IPS DF 6.9 (cell line): ENCODE data around the gene PKD2.

ENCODE experiments used
- DNase-seq: peaks from one replicate; pipeline ENCODE4 v3.0.0-alpha.2; 2013; ENCODE audit warnings: low read depth, low spot score
- H3K27ac ChIP-seq: one replicate; pipeline ENCODE4 v1.5.1; 2013; ENCODE audit warnings: low read length, control low read depth
- H3K27me3 ChIP-seq: 2 replicates; pipeline ENCODE4 v1.6.1; 2013; ENCODE audit warnings: mild to moderate bottlenecking, low read length; ENCODE audit not compliant: control insufficient read depth, insufficient read depth
- H3K36me3 ChIP-seq: 2 replicates; pipeline ENCODE4 v1.6.1; 2013; ENCODE audit warnings: low read length; ENCODE audit not compliant: control insufficient read depth, insufficient read depth
- H3K4me1 ChIP-seq: 2 replicates; pipeline ENCODE4 v1.6.1; 2013; ENCODE audit warnings: low read length; ENCODE audit not compliant: control insufficient read depth, insufficient read depth
- H3K4me3 ChIP-seq: 2 replicates; pipeline ENCODE4 v1.5.1; 2013; ENCODE audit warnings: mild to moderate bottlenecking, low read length
- H3K9me3 ChIP-seq: 2 replicates; pipeline ENCODE4 v1.6.1; 2013; ENCODE audit warnings: low read length, inconsistent platforms; ENCODE audit not compliant: control insufficient read depth, insufficient read depth
- WGBS: extraction: QIAGEN DNeasy Blood & Tissue Kit; methylation state at CpG from one replicate; pipeline ENCODE4 v1.1.7; 2013; ENCODE audit warnings: mixed read lengths, missing lambda C conversion rate; ENCODE audit not compliant: insufficient read length, insufficient coverage; 5-methylcytosine and 5-hydroxymethylcytosine counted together

The PKD2 gene

DNA sequence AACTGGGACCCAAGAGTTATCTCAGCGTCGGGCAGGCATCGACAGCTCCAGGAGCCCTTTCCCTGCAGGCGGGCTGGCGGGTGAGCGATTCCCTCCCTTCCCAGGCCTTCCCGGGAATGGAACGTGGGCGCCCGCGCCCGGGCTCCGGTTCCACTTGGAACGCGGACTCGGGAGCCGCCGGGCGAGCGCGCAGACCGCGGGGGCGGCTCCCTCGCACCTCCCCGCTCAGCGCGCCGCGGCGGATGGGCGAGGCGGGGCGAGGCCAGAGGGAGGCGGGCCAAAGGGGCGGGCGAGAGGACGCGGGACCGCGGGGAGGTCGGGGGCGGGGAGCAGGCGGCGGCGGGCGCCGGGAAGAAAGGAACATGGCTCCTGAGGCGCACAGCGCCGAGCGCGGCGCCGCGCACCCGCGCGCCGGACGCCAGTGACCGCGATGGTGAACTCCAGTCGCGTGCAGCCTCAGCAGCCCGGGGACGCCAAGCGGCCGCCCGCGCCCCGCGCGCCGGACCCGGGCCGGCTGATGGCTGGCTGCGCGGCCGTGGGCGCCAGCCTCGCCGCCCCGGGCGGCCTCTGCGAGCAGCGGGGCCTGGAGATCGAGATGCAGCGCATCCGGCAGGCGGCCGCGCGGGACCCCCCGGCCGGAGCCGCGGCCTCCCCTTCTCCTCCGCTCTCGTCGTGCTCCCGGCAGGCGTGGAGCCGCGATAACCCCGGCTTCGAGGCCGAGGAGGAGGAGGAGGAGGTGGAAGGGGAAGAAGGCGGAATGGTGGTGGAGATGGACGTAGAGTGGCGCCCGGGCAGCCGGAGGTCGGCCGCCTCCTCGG is at the start of gene PKD2:
TSS of gene PKD2 (plus strand) at position 332 of the 818 bp plus-strand sequence. CDS start at position 431, 99 bp downstream.
- Histone ChIP-seq H3K4me3 (peak within 1 kb of the TSS; percentile 97), H3K27ac (no peak within 1 kb of the TSS), H3K9me3 (no peaks in the 10 kb centered on the region), H3K27me3 (no peaks in the 10 kb centered on the region), H3K36me3 (no peaks in the 10 kb centered on the region), H3K4me1 (peaks cover 1% of the 10 kb centered on the region; the same call in 1 of the 2 replicates)
- WGBS = no CpG with 5 or more reads among the region's 116 CpGs
- DNase-seq = no peak

DNA sequence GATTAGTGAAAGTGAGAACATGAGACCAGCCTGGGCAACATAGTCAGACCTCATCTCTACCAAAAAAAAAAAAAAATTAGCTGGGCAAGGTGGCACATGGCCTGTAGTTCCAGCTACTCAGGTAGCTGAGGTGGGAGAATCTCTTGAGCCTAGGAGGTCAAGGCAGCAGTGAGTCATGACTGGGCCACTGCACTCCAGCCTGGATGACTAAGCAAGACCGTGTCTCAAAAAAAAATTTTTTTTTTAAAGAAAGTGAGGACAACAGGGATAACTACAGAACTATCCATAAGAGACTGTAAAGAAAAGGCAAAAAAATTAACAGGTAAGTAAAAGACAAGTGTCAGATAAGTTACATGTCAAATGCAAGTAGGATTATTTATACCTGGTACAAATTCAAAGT is 45.4 kb upstream of the PKD2 start:
- H3K27me3 ChIP-seq = no peaks in the 10 kb centered on the region
- no peak overlapping the region for H3K4me3 ChIP-seq
- H3K4me1 ChIP-seq = 0 out of 2 replicates have a peak, but pooled peaks cover 2% of the 10 kb centered on the region
- no CpG with 5 or more reads among the region's 1 CpG for WGBS
- H3K9me3 ChIP-seq = no peaks in the 10 kb centered on the region
- H3K36me3 ChIP-seq = no peaks in the 10 kb centered on the region; the same call in 1 of the 2 replicates
- no peak for DNase-seq
- H3K27ac ChIP-seq = no peak overlapping the region

DNA sequence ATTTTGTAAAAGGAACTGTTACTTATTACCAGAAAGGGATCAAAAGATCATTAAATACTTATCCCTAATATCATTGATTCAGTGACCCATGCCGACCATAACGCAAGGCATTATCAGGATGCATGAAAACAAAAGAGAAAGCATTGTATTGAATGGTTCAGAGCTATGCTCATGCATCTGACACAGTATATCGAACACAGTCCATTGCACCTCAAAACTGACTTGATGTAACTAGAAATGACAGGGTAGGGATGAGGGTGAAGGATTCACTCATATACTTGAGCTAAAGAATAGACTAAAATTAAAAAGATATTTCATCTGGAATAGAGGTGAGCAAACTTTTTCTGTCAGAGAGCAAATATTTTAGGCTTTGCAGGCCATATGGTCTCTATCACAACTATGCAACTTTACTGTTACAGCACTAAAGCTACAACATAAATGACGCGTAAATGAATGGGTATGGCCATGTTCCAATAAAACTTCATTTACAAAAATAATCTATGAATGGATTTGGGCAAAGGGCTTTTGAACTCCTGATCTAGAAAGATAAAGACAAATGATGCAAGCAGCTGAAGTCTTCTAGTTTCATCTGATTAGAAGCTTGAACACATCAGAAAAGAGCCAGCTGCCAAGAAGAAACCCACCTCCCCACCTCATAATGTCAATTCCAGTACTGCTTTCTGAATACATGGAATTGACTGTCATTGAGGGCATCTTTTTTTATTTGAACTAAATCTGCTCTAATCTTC is 44.9 kb upstream of the PKD2 start:
- no peaks in the 10 kb centered on the region; the same call in 1 of the 2 replicates for H3K36me3 ChIP-seq
- no peaks in the 10 kb centered on the region for H3K27me3 ChIP-seq
- H3K4me3 ChIP-seq = no peak overlapping the region
- no peaks in the 10 kb centered on the region for H3K9me3 ChIP-seq
- H3K27ac ChIP-seq = no peak overlapping the region
- H3K4me1 ChIP-seq = 0 out of 2 replicates have a peak, but pooled peaks cover 2% of the 10 kb centered on the region
- no CpG with 5 or more reads among the region's 5 CpGs for WGBS
- DNase-seq = no peak

DNA sequence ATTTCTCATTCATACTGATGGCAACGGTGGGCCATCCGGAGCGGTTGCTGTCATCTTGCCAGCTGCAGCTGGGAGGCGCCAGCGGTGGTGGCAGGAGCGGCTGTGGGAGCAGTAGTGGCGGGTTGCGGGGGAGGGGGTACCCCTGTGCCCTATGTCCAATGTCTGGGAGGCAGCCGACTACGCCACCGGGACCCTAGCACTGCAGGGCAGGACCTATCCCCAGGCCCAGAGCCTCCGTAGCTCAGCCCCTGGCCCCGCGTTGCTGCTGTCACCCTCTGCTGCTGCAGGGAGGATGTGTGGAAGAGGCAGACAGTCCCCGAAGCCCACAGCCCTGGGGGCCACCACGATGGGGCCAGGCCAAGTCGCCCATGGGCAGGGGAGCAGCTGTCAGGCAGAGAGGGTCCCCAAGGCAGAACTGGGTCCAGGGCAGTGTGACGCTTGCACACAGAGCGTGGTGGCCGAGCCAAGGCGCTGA is 41.9 kb upstream of the PKD2 start:
- Histone ChIP-seq H3K9me3 (no peaks in the 10 kb centered on the region), H3K36me3 (no peaks in the 10 kb centered on the region; the same call in 1 of the 2 replicates), H3K4me3 (no peak overlapping the region), H3K4me1 (0 out of 2 replicates have a peak, but pooled peaks cover 2% of the 10 kb centered on the region), H3K27me3 (no peaks in the 10 kb centered on the region), H3K27ac (no peak overlapping the region)
- DNase-seq = no peak
- no CpG with 5 or more reads among the region's 21 CpGs for WGBS

DNA sequence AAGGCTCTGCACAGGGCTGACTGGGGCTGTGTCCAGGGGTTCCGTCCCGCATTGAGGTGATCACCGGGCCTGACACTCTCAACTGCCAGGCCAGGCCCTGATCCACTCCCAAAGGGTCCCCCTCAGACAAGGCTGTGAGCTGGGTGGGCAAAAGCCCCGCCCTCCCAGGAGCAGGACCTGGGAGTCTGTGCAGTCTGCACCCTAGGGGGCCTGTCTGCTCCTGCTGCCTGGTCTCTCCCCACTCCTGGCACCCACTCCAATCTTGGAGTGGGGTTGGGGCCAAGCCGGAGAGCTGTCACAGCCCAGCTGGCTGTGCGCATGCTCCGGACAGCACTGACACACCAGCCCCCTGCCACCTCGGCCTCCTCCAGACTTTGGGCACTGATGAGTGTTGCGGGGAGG is 41.3 kb upstream of the PKD2 start:
- WGBS = no CpG with 5 or more reads among the region's 9 CpGs
- Histone ChIP-seq H3K36me3 (no peaks in the 10 kb centered on the region; the same call in 1 of the 2 replicates), H3K9me3 (no peaks in the 10 kb centered on the region), H3K4me1 (0 out of 2 replicates have a peak, but pooled peaks cover 2% of the 10 kb centered on the region), H3K4me3 (no peak overlapping the region), H3K27ac (no peak overlapping the region), H3K27me3 (no peaks in the 10 kb centered on the region)
- no peak for DNase-seq

DNA sequence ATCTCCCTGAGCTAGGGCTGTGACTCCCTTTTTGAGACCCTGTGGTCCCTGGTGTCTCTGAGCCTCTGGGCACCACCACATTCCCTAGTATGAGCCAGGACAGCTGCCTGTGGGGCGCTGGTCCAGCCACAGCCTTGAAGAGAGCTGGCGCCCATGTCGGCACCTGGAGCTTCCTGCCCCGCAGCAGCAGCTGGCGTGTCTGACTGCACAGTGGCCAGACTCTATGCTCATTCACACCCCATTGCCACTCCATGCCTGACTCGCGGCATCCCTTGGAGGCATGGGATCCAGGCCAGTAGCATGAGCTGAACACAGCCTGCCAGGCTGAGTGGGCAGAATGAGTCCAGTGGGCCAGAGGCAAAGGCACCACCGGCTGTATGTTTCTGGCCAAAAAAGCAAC is 40.2 kb upstream of the PKD2 start:
- no CpG with 5 or more reads among the region's 8 CpGs for WGBS
- no peaks in the 10 kb centered on the region; the same call in 1 of the 2 replicates for H3K36me3 ChIP-seq
- H3K9me3 ChIP-seq = no peaks in the 10 kb centered on the region
- no peak overlapping the region for H3K4me3 ChIP-seq
- no peaks in the 10 kb centered on the region for H3K27me3 ChIP-seq
- DNase-seq = no peak
- 0 out of 2 replicates have a peak, but pooled peaks cover 2% of the 10 kb centered on the region for H3K4me1 ChIP-seq
- H3K27ac ChIP-seq = no peak overlapping the region

DNA sequence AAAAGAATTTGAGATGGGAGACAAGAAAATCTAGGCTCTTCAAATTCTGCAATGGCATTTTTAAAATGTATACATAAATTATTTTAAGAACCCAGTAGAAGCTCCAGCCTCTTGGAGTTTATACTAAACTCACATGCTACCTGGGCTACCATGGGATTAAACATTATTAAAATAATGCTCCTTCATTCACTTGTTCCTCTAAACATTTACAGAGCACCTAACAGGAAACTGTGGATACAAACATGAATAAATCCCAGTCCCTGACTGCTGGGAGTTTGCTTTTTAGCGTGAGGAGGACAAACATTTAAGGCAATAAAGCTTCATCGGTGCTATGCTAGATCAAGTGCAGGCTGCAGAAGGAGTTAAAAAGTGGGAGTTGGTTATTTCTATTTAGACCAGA is 37.3 kb upstream of the PKD2 start:
- 0 out of 2 replicates have a peak, but pooled peaks cover 2% of the 10 kb centered on the region for H3K4me1 ChIP-seq
- H3K27me3 ChIP-seq = no peaks in the 10 kb centered on the region
- no peak overlapping the region for H3K27ac ChIP-seq
- H3K9me3 ChIP-seq = no peaks in the 10 kb centered on the region
- WGBS = no CpG with 5 or more reads among the region's 2 CpGs
- DNase-seq = no peak
- H3K36me3 ChIP-seq = no peaks in the 10 kb centered on the region; the same call in 1 of the 2 replicates
- H3K4me3 ChIP-seq = no peak overlapping the region

DNA sequence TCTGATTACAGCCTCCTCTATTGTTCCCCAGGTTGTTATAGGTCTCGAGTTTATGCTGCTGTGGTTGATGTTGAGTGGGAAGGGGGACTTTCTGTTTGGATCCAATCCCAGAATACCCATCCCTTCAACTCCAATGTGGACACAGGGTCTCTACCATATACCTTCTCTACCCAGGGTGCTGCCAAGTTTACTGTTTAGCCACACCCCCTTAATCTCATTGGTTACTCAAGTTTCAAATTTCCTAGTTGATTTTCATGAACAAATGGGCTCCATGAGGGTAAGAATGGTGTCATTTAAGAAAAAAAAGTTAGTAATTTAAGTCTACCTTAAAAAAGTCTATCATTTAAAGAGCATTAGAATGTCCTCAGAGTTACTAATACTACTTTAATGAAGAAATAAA is 35.6 kb upstream of the PKD2 start:
- WGBS = no CpG with 5 or more reads among the region's 1 CpG
- no peak overlapping the region for H3K27ac ChIP-seq
- no peaks in the 10 kb centered on the region for H3K27me3 ChIP-seq
- H3K4me3 ChIP-seq = no peak overlapping the region
- H3K9me3 ChIP-seq = no peaks in the 10 kb centered on the region
- no peak for DNase-seq
- no peaks in the 10 kb centered on the region for H3K4me1 ChIP-seq
- H3K36me3 ChIP-seq = no peaks in the 10 kb centered on the region

DNA sequence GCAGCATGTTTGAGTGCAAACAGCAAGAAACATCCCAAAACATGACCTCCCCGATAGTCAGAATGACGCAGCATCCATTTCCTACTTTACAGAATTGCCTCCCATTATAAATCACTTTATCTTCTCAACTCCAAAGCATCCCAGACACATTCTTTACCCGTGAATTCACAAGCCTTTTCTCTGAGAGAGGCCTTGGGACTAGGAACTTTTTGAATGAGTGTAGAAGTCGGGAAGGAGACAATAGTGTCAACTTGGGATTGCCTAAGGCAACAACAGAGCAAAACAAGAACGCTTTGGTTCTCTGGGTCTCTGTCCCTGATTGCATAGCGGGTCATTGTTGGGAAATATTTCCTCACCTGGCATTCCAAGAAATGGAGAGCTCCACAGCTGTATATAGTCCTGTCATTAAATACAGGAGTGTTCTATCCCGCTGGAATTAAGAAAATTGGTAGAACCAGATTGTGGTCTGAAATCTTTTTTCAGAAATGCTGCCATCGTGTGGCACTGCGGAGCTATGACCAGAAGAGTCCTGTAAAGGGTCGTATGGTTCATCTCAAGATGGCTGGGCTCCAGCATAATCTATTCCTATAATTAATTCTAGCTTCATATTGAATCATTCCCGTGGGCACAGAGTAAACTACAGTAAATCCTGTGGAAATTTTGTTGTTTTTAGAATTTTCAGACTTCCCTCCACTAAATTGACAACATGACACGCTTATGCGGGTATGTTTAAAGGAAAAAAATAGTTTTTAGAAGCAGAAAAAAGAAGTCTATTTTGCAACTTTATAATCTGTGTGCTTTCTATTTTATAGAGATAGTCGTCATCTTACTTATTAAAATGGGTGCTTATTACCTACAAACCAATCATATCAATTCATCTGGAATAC is 33.9 kb upstream of the PKD2 start:
- no peaks in the 10 kb centered on the region for H3K9me3 ChIP-seq
- no peaks in the 10 kb centered on the region for H3K4me1 ChIP-seq
- H3K27me3 ChIP-seq = no peaks in the 10 kb centered on the region
- H3K27ac ChIP-seq = no peak overlapping the region
- H3K4me3 ChIP-seq = no peak overlapping the region
- no CpG with 5 or more reads among the region's 14 CpGs for WGBS
- no peak for DNase-seq
- H3K36me3 ChIP-seq = no peaks in the 10 kb centered on the region
